MM.1S (cell line): ENCODE data around the gene GPR173.

Experiments used
- CTCF ChIP-seq: fragments of 300-600 bp; sonication (generic); IDR thresholded peaks from 2 replicates; pipeline ENCODE4 v1.5.1; 2016; ENCODE audit warnings: antibody characterized with exemption, low read length, mixed read lengths
- EZH2phosphoT487 ChIP-seq: fragments of 300-600 bp; sonication (generic); IDR thresholded peaks from 2 replicates; pipeline ENCODE4 v1.6.1; 2018; ENCODE audit warnings: antibody characterized with exemption, low read length

DNA sequence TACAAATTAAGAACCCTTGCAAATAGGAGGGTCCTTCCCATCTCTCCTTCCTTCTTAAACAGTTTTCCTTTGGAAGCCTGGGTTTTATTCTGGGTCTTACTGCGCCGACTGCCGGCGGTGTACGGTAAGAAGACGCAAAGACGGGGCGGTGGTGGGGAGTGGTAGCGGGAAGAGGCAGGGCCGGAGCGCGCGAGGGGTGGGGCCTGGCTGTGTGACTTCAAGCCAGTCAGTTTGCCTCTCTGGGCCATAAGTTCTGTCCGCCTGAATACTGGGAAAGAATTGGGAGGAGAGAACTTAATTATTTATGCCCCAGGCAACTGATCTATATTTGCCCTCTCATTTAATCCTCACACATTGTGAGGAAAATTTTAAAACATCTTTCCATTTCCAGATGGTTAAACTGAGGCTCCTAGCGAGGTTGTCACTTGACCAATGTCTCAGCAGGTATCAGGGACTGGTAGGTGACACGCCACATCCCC is 44.6 kb downstream of the GPR173 start:
- TF ChIP-seq CTCF (peak; percentile 51), EZH2phosphoT487 (no peak)
